PC-9 (cell line): Measurements from ENCODE around the gene SLC41A3. TPM values are rescaled to one million over a fixed set of nuclear protein-coding genes. Genes with fewer than 3 reads are reported as not detected.

ENCODE experiments used
- BruUV-seq: library from RNA; stranded (reverse); fragments of 400-500 nt; replicated peaks from 2 replicates; lab custom pipeline; 2021; lab: Mats Ljungman, UMichigan
- CTCF ChIA-PET: fragments of 300-600 bp; sonication (Branson Sonifier 250); formaldehyde crosslinking; loops from one replicate; lab custom pipeline; 2022; ENCODE audit warnings: antibody characterized with exemption; lab: Charles Lee
- POLR2A ChIA-PET: fragments of 300-600 bp; sonication (Branson Sonifier 250); formaldehyde crosslinking; loops from one replicate; lab custom pipeline; 2022; ENCODE audit warnings: antibody characterized with exemption; ENCODE audit not compliant: unreplicated experiment; lab: Charles Lee
- DNase-seq, 2 experiments: peaks; one replicate each; pipeline versions ENCODE4 v3.0.0 to v3.0.0-alpha.2; 2015 to 2022; ENCODE audit warnings: mixed read lengths in 1 of 2
- H2AFZ ChIP-seq: fragments of 200-600 bp; sonication (generic); 2 replicates; pipeline ENCODE4 v1.8.1; 2017; ENCODE audit warnings: antibody characterized with exemption
- H3F3A ChIP-seq: fragments of 200-600 bp; sonication (generic); 2 replicates; pipeline ENCODE4 v1.8.1; 2017; ENCODE audit warnings: antibody characterized with exemption, mild to moderate bottlenecking, low read depth; ENCODE audit not compliant: insufficient read depth
- H3K27ac ChIP-seq: fragments of 200-600 bp; sonication (generic); 2 replicates; pipeline ENCODE4 v1.6.1; 2016; ENCODE audit warnings: mixed run types
- H3K27me3 ChIP-seq: fragments of 200-600 bp; sonication (generic); 2 replicates; pipeline ENCODE4 v1.6.1; 2016; ENCODE audit warnings: low read depth, mixed run types; ENCODE audit not compliant: insufficient read depth
- H3K36me3 ChIP-seq: fragments of 200-600 bp; sonication (generic); 2 replicates; pipeline ENCODE4 v1.6.1; 2016; ENCODE audit warnings: low read depth, mixed run types
- H3K4me1 ChIP-seq: fragments of 200-600 bp; sonication (generic); replicated peaks from 2 replicates; pipeline ENCODE4 v1.6.1; 2016; ENCODE audit warnings: mixed run types; ENCODE audit not compliant: insufficient read depth
- H3K4me2 ChIP-seq: fragments of 200-600 bp; sonication (generic); 2 replicates; pipeline ENCODE4 v1.6.1; 2017; ENCODE audit warnings: mixed run types
- H3K4me3 ChIP-seq: fragments of 200-600 bp; sonication (generic); 2 replicates; pipeline ENCODE4 v1.6.1; 2016; ENCODE audit warnings: mixed run types
- H3K79me2 ChIP-seq: fragments of 200-600 bp; sonication (generic); 2 replicates; pipeline ENCODE4 v1.6.1; 2017; ENCODE audit warnings: low read depth, mixed run types
- H3K9me2 ChIP-seq: fragments of 200-600 bp; sonication (generic); 2 replicates; pipeline ENCODE4 v1.8.1; 2017; ENCODE audit warnings: mild to moderate bottlenecking; ENCODE audit not compliant: insufficient read depth
- H3K9me3 ChIP-seq: fragments of 200-600 bp; sonication (generic); 2 replicates; pipeline ENCODE4 v1.8.1; 2016; ENCODE audit warnings: low read depth; ENCODE audit not compliant: insufficient read depth
- H4K20me1 ChIP-seq: fragments of 200-600 bp; sonication (generic); 2 replicates; pipeline ENCODE4 v1.8.1; 2017; ENCODE audit not compliant: insufficient read depth
- EZH2 ChIP-seq: fragments of 200-600 bp; sonication (generic); IDR thresholded peaks from 2 replicates; pipeline ENCODE4 v1.8.0; 2017; ENCODE audit warnings: antibody characterized with exemption, low read depth
- intact Hi-C: fragments of 100-400 bp; cut with micrococcal nuclease; formaldehyde crosslinking; loops from one replicate; pipeline ENCODE4 v1.10.0; 2022; ENCODE audit not compliant: unreplicated experiment
- total RNA-seq: library from RNA; stranded (reverse); gene quantifications from 2 replicates; pipeline ENCODE4 v1.2.3, GENCODE V29; 2021
- TF ChIP-seq, protein P1 (sequence below): fragments of 200-600 bp; sonication (generic); conservative IDR thresholded peaks from 2 replicates; pipeline ENCODE4 v1.6.1; 2017; ENCODE audit warnings: mixed run types, antibody characterized with exemption, mild to moderate bottlenecking, moderate library complexity

The SLC41A3 gene
- total RNA-seq, 1 experiment from 2014 or later = 67.0 TPM

DNA sequence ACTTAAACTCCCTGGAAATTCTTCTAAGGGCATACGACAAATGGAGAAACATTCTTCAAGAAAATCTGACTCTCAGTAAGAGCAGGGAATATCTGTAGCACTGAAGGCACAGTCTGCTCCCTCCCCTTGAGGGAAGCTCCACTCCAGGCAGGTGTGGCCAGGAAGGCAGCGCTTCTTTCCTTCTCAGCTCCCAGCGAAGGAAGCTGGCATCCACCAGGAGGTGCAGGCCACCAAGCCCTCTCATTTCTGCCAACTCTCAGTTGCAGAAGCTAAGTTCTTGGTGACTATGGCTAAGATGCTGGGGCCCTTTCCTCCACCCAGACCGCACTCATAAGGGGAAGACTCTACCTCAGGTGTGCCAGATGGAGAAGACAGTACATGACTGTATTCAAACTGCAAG lies 37.7 kb upstream of the SLC41A3 start:
- Histone ChIP-seq H3K4me2 (no peak overlapping the region), H3K4me3 (no peak overlapping the region), H3K79me2 (no peaks in the 10 kb centered on the region), H3K27me3 (no peaks in the 10 kb centered on the region), H3K27ac (no peak overlapping the region), H3K36me3 (no peaks in the 10 kb centered on the region), H2AFZ (no peak overlapping the region), H3K9me3 (no peaks in the 10 kb centered on the region), H4K20me1 (no peaks in the 10 kb centered on the region), H3K4me1 (peaks cover 9% of the 10 kb centered on the region; the same call in 1 of the 2 replicates), H3K9me2 (no peaks in the 10 kb centered on the region), H3F3A (no peaks in the 10 kb centered on the region)
- no TSS peak for BruUV-seq
- no peak for TF ChIP-seq EZH2
- TF ChIP-seq, protein P1, sequence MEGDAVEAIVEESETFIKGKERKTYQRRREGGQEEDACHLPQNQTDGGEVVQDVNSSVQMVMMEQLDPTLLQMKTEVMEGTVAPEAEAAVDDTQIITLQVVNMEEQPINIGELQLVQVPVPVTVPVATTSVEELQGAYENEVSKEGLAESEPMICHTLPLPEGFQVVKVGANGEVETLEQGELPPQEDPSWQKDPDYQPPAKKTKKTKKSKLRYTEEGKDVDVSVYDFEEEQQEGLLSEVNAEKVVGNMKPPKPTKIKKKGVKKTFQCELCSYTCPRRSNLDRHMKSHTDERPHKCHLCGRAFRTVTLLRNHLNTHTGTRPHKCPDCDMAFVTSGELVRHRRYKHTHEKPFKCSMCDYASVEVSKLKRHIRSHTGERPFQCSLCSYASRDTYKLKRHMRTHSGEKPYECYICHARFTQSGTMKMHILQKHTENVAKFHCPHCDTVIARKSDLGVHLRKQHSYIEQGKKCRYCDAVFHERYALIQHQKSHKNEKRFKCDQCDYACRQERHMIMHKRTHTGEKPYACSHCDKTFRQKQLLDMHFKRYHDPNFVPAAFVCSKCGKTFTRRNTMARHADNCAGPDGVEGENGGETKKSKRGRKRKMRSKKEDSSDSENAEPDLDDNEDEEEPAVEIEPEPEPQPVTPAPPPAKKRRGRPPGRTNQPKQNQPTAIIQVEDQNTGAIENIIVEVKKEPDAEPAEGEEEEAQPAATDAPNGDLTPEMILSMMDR = no peak
- DNase-seq = no peak
- intact Hi-C loops = no loop called here
- ChIA-PET POLR2A (no interaction called here), CTCF (no interaction called here)

DNA sequence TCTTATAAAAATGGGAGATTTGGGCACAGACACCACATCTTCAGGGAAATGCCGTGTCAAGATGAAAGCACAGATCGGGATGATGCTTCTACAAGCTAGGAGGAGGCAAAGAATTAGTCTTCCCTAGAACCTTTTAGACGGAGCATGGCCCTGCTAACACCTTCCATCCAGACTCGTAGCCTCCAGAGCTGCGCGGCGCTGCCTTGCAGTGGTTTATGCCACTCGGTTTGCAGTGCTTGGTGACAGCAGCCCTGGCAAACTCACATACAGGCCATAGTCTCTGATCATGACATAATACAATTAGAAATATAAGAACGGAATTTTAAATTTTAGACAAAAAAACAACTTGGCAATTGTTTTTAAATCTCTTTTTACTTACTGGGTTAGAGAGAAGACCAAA lies 37.1 kb upstream of the SLC41A3 start:
- H3F3A ChIP-seq = no peaks in the 10 kb centered on the region
- no peak for DNase-seq
- peaks cover 9% of the 10 kb centered on the region; the same call in 1 of the 2 replicates for H3K4me1 ChIP-seq
- no peaks in the 10 kb centered on the region for H3K36me3 ChIP-seq
- no peaks in the 10 kb centered on the region for H3K79me2 ChIP-seq
- TF ChIP-seq EZH2 = no peak
- TF ChIP-seq, protein P1 = no peak
- H3K27ac ChIP-seq = no peak overlapping the region
- H3K4me3 ChIP-seq = no peak overlapping the region
- H3K9me2 ChIP-seq = no peaks in the 10 kb centered on the region
- no peaks in the 10 kb centered on the region for H4K20me1 ChIP-seq
- no peak overlapping the region for H2AFZ ChIP-seq
- intact Hi-C loops = no loop called here
- BruUV-seq = no TSS peak
- H3K27me3 ChIP-seq = no peaks in the 10 kb centered on the region
- ChIA-PET POLR2A (no interaction called here), CTCF (no interaction called here)
- H3K4me2 ChIP-seq = no peak overlapping the region
- H3K9me3 ChIP-seq = no peaks in the 10 kb centered on the region

DNA sequence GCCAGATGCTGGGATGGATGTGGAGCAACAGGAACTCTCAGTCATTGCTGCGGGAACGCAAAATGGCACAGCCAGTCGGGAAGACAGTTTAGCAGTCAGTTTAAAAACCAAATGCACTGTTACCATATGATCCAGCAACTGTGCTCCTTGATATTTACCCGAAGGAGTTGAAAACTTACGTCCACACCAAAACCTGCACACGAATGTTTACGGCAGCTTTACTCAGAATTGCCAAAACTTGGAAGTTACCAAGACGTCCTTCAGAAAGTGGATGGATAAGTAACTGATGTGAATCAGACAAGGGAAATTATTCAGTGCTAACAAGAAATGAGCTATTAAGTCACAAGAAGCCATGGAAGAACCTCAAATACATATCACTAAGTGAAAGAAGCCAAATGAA lies 36.1 kb upstream of the SLC41A3 start:
- H3F3A ChIP-seq = no peaks in the 10 kb centered on the region
- no peak overlapping the region for H3K27ac ChIP-seq
- no peaks in the 10 kb centered on the region for H3K79me2 ChIP-seq
- POLR2A ChIA-PET = interaction anchor here (0.7 kb wide), 1 partner anchor 164 kb away, joined by 3 read pairs; no protein-coding TSS in a partner anchor
- peaks cover 9% of the 10 kb centered on the region; the same call in 1 of the 2 replicates for H3K4me1 ChIP-seq
- H3K36me3 ChIP-seq = no peaks in the 10 kb centered on the region
- no peak overlapping the region for H2AFZ ChIP-seq
- BruUV-seq = no TSS peak
- CTCF ChIA-PET = no interaction called here
- H3K9me2 ChIP-seq = no peaks in the 10 kb centered on the region
- H4K20me1 ChIP-seq = no peaks in the 10 kb centered on the region
- H3K9me3 ChIP-seq = no peaks in the 10 kb centered on the region
- no peak for DNase-seq
- no peaks in the 10 kb centered on the region for H3K27me3 ChIP-seq
- no peak overlapping the region for H3K4me3 ChIP-seq
- intact Hi-C loops = no loop called here
- no peak overlapping the region for H3K4me2 ChIP-seq
- TF ChIP-seq, protein P1 = no peak
- no peak for TF ChIP-seq EZH2
